Stimulated activated CD4-positive, alpha-beta T cell treated with anti-CD3 and anti-CD28 coated beads, TNF-alpha, amount 100 ng/mL, for 24 hours (primary cell): ENCODE data around the gene MEG3.
"Not testable (repeated sequence)": the region's sequence is repeated elsewhere in the genome, so short reads cannot be mapped to it uniquely, and the experiment has no call there.

ENCODE experiments used
- DNase-seq, 3 experiments: peaks; one replicate each; pipeline ENCODE4 v3.0.0-alpha.2; 2020; ENCODE audit warnings: low read depth in 3 of 3

The MEG3 gene

GRCh38 chr14:100815478-100816285 lies 10.2 kb upstream of the MEG3 start:
- DNase-seq: no peak

DNA sequence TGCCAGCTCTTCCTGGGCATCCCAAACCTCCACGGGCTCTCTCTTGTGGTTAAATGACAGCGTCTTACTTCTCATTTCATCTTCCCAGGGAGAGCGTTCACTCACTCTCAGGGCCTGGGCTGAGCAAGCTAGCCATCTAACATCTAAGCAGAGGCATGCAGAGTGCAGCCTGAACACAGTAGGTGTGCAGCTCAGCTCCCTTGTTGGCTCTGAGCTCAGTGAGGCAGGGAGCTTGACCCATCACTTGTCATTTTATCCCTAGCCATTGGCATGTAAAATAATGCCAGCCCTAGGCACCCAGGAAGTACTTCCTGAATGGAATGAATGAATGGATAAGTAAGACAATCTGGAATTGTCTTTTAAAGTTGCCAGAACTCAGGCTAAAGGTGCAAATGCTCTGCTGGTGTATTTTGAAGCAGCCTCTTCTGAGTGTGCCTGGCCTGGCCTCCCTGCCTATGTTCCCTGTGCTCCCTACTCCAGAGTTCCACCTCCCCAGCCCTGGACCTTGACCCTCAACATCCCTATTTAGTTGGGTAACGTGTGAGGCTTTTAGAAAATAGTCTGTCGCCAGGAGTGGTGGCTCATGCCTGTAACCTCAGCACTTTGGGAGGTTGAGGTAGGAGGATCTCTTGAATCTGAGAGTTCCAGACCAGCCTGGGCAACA lies 9.5 kb upstream of the MEG3 start:
- no peak for DNase-seq

GRCh38 chr14:100816950-100817901 lies 8.7 kb upstream of the MEG3 start:
- DNase-seq: no peak

DNA sequence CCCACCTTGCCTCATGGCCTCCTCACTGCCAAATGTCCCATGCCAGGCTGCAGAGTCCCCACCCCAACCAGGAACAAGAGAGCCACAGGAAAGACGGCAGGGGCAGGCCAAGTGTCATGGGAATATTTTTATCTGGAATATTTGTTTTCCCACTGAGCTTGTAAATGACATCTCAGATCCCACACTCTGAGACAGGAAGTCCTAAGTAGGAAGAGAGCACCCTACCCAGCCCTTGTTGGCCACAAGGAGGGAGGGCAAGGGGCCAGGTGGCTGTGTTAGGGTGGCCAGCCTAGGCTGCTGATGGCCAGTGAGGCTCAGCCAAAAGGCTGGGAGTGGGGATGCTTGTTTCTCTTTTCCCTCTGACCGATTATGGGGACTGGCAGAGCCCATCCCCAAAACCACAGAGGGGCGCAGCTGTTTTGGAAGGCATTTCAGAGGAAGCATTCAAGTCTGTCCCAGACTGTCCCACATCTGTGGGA lies 7.7 kb upstream of the MEG3 start:
- DNase-seq: no peak

GRCh38 chr14:100818923-100819322 lies 7.0 kb upstream of the MEG3 start:
- DNase-seq: not testable (repeated sequence)

GRCh38 chr14:100819453-100819828 lies 6.5 kb upstream of the MEG3 start:
- DNase-seq: no peak

GRCh38 chr14:100819829-100820475 lies 6.0 kb upstream of the MEG3 start:
- no peak for DNase-seq

GRCh38 chr14:100820957-100821356 lies 5.0 kb upstream of the MEG3 start:
- DNase-seq: no peak

GRCh38 chr14:100822013-100822412 lies 3.9 kb upstream of the MEG3 start:
- no peak for DNase-seq

DNA sequence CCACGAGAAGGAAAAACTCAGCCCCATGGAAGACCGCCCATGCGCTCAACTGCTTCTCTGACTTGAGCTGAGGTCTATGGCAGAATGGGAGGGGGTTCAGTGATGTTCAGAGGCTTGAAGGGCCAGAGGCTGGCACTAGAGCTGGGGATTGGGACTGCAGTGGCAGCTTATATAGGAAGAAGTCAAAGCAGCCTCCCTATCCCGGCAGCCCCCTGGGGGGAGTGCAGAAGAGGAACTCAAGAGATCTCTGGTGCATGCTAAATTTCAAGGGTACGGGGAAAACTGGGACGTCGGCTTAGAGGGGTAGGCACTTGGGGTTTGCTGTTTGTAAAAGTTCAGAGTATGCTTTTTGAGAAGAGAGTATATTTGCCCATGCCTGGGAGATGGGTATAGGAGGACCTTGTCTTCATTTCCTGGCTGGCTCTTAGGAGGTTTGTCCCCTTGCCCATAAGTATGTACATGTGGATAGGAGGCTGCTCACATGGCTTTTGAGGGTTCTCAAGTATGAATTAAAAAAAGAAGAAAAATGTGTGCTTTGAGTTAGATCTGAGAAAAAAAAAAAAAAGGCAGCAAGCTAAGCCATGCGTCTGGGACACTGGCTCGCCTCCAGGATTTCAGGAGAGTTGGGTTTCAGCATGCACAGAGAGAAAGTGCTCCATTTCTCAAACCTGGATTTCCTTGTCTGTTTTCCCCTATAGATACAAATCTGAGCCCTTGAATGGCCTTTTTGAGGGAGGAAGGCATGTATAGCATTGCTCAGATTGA lies 3.2 kb upstream of the MEG3 start:
- DNase-seq: no peak

- no peak for DNase-seq
These were observed 2.4 kb upstream of the MEG3 start for GRCh38 chr14:100823413-100824080.

DNA sequence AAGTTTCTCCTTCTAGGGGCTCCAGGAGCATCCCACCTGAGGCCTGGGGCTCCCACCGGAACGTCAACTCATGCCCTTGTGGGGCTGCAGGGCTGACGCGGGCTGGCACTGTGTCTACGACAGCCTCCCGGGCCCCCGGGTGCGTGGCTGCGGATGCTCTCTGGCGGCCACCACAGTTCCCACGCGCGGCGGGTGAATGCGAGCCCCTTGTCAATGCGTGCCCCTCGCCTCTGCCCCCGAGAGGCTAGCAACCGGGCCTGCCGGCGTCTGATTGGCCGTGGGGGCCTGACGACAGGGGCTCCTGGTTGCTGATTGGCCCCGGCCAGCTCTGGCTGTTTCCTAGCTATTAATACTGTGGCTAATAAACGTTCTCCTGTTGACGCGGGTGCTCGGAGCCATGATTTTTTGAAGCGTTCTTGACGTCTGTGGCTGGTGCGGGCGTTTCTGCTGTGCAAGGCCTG lies 1.8 kb upstream of the MEG3 start:
- DNase-seq: no peak

GRCh38 chr14:100824901-100825712 lies 811 bp upstream of the MEG3 start:
- DNase-seq: no peak

GRCh38 chr14:100826391-100827100 lies 628 bp downstream of the MEG3 start:
- no peak for DNase-seq

GRCh38 chr14:100827101-100828021 lies 1.4 kb downstream of the MEG3 start:
- no peak for DNase-seq

GRCh38 chr14:100828031-100828769 lies 2.3 kb downstream of the MEG3 start:
- DNase-seq: no peak

DNA sequence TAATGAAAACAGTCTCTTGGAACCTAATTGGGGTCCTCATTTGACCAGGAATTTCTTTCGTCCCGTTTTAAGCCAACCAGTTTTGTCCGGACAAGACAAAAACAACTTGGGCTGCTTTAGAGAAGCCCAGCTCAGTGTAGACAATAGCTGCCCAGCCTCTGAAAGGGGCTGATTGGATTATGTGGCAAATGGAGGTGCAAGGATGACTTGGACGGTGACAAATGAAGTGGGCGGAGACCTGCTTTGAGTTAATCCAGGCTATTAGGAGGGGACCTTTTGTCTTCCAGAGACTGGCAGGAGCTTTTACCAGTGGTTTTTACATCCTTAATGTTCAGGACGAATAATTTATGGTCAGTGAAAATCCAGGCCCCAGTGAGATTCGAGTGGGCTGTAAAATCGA lies 4.8 kb downstream of the MEG3 start:
- DNase-seq: no peak
